ENCODE measurements around the gene SOWAHA.
"Not testable (repeated sequence)": the region's sequence is repeated elsewhere in the genome, so short reads cannot be mapped to it uniquely, and the experiment has no call there.

Gene SOWAHA

DNA sequence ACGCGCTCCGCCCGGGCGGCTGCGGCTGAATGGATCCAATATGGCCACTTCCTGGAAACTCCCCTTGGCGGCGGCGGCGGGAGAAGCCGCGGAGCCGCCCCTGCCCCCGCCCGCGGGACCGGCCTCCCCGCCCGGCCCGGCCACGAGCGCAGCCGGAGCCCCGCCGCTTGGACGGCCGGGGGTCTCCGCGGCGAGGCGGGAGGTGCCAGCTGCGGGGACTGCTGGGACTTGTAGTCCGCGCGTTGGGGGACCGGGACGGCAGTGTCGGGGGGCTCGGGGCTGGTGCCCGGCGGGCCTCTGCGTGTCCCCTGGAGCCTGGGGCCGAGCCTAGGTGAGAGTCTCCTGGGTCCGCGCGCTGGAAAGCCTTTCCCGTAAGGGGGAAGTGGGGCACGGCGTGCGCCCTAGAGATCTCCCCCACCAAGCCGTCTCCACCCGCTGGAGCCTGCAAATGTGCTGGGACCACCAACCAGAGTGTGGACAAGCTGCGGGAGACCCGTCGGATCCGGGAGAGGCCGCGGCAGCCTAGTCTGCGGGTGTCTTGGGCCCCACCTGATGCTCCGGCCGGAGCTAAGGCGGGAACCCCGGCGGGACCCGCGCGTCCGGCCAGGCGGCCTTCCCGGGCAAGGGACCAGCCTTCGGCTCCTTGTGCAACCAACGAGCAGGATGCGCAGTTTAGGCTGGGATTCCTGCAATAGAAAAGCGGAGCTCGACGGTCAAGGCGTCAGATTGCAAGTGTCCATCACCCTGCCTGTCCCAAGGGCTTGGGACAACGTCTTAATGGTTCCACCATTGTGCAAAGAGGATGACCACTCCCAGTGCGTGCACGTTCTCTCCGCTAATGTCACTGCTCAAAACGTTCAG lies 35.7 kb upstream of the SOWAHA start, which contains the start of gene SEPTIN8:
Gene SEPTIN8 (minus strand): TSS at position 31 of the 861 bp plus-strand sequence. CDS start 102 bp downstream, outside the sequence.
- no peak for DNase-seq (ENCODE audit: low read depth in 2 of 2)

DNA sequence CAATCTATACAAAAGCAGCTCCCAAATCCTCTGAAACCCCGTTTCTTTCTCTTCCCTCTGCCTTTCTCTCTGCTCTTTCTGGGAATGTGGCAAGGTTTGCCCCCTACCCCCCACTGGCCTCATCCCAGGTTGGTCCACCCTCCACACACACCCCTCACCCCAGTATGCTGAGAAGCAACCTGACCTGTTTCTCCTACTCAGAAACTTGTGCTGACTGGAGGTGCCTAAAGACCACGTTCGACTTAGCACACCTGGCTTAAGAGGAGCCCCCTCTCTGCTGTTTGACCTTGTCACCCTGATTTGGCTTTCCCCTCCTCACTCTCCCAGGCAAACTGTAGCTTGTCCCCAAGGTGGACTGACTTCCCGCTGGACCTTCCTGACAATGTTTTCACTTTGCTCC lies 35.0 kb upstream of the SOWAHA start:
- no peak for DNase-seq (ENCODE audit: low read depth in 2 of 2)

DNA sequence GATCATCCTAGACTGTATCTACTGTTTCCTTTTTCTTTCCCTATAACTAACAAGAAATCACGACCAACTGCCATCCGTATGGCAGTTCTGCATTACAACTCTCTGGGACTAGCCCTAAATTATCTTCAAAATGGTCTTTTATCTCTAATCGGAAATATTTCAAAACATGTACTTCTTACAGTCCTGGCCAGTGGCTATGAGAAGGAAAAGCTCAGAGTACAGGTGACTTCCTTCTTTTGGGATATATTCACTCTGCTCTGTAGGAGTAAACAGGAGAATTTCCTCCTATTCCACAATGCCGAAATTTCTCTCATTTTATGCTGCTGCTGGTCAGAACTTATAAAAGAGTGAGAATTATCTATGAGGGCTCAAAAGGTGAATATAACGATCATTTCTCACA lies 34.2 kb upstream of the SOWAHA start:
- DNase-seq (ENCODE audit: low read depth in 2 of 2), result no peak

DNA sequence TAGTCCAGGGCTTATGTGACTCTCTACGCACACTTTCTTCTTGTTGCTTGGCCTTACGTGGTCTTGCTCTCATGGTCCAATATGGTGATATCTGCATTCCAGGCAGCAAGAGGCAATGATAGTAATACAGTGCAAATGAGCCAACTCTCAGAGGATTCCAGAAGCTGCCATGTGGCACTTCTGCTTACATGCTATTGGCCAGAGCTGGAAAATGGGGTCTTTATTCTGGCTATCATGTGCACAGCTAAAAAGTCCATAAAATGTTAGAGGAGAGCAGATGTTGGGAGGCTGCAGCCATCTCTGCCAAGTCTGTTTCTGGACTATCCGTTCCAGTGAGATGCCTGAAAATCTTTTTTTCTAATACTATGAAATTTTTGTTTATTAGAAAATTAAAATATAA lies 33.1 kb upstream of the SOWAHA start:
- no peak for DNase-seq (ENCODE audit: low read depth in 2 of 2)

DNA sequence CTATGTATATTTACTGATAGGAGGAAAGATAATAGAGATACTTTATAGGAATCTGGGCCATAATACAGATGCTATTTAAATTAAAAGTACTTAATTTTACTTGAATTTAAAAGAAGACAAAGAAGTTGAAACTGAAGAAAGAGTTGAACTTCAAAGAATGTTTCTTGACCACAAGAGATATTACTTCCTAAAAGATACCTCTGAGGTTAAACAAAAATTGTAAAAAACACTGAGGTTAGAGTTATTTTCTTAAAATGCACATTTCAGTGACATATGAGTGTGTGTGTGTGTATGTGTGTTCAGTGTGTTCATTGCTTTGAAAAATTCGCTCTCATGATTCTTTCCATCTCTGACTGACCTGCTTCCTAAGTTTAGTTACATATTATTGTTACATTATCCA lies 32.5 kb upstream of the SOWAHA start:
- no peak for DNase-seq (ENCODE audit: low read depth in 2 of 2)

DNA sequence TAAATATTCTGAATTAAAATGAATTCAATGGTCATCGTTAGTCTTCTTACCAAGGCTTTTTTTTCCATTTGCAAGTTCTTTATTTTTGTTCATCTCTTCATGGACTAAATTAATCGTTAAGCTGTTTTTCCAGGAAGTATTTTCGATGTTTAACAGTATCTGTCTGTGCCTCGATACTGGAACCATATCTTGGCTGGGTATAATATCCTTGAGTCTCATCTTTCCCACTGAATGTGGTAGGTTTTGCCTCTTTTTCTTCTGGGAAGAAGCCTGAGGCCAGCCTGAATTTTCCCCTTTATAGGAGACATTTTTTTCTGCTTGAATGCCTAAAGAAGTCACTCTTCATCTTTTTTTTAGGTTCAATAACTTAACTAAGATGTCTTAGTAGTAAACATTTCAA lies 32.1 kb upstream of the SOWAHA start:
- DNase-seq (ENCODE audit: low read depth in 2 of 2), result no peak

DNA sequence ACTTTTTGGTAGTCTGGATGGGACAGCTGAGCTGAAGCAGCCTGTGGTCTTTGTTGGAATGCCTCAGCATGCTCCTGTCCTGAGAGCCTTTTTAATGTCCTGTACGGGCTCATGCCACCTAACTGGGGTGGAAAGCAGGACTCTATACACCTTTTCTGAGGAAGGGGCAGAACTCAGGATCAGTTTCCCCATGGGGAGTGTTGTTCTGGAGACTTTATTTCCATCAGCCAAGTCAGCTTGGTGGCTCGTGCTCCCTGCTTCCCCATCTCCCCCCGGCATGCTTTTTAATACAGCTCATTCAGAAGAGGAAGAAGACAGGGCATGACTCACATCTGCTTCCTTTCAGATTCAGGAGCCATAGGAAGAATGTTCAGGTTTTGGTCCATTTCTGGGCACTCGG lies 31.0 kb upstream of the SOWAHA start:
- no peak for DNase-seq (ENCODE audit: low read depth in 2 of 2)

DNA sequence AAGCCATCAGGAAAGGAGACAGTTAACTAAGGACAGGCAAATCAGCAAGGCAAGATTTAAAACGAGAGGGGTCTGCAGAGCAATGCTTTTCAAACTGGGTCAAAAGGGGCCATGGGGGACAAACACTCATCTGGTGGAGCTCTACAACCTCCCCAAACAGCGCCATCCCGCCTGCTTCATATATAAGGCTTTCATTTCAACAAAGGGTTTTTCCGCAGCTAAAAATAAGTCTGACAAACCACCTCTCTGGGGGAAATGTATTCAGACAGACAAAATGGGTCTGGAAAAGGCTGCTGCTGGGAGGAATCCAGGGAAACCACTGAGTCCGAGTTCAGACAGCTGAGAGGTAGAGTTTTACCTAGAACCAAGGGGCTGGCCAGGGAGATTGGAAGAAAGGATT lies 27.7 kb upstream of the SOWAHA start:
- DNase-seq (ENCODE audit: low read depth in 2 of 2), result no peak

DNA sequence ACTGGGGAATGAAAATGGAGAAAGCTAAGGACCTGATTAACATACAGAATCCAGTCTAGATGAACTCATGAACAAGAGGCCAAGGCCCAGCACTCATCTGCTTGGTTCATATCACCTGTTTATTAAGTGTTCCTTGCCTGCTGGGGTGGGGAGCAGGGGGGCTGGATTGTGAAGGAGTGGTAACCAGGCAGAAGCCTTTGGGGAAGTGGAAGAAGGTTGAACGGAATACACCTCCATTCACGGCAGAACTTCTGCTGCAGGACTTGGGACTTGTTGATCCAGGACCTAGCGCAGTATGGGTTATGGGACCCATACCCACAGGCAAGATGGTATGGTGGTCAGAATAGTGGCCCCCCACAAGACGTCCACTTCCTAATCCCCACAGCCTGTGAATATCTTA lies 27.2 kb upstream of the SOWAHA start:
- no peak for DNase-seq (ENCODE audit: low read depth in 2 of 2)

DNA sequence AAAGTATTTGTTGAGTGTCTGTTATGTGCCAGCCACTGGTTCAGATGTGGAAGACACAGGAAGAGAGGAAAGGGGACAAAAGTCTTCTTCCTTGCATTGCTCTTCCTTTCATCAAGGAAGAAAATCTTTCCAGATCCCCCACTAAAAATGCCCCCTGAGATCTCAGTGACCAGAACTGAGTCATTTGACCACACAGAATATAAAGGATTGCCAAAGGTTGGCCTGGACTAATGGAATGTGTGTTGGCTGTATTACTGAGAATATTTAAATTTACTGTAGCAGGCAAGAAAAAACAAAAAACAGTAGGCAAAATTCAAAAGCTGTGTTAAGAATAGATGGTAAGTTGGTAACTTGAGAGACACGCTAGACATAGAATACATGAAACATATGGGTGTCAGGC lies 26.0 kb upstream of the SOWAHA start:
- DNase-seq (ENCODE audit: low read depth in 2 of 2), result no peak

DNA sequence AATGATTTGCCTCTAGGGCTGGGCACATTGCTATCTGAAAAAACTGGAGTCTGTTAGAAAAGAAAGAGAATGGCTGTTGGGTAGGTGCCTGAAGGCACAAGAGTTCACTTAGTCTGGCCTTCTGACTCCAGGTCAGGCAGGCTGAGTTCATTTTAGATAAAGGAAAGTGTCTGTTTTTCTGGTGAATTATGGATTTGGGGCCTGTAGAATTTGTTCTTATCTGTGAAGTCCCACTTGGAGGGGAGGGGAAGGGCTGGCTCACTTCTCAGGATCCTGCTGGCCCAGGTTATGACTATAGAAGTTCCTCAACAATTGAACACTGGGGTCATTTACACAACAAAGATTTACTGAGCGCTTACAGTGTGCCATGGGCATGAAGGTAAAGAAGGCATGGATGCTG lies 24.6 kb upstream of the SOWAHA start:
- DNase-seq (ENCODE audit: low read depth in 2 of 2), result no peak

DNA sequence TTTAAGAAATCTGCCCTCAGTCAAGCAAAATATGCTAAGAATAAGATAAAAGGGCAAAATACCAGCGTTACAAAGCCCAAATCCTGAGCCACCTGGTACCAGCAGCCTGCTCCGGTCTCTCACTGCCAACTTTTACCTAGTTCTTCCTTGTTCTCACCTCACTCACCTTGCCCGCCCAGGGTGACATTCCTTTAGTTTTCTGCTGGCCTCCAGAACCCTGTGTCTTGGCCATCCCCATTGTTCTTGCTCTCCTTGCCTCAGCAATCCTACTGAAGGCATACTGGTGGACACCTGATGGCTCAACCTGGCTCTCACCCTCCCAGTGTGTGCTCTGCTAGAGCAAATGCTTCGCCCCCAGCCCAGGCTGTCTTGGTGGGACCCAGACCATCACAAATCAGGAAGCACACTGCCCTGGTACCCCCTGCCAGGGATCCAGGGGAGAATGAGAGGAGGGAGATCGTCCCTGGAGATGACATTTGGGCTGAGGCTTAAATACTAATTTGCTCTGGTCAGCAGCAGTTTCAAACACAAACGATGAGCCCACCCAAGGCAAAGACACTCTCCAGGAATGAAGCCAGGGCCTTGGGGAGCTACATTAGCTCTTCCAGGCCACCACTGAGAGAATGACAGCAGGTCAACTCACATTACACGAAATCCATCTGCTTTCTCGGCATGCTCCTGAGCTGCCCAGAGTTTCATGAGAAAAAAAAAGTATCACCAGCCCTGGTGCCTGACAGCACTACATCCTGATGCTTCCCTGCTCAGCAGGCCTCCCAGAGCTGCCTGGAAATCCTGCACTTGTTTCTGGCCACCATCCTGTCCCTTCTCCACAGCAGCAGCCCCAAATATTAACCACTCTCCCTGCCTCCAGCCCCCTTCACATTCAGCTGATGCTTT lies 23.9 kb upstream of the SOWAHA start:
- no peak for DNase-seq (ENCODE audit: low read depth in 2 of 2)

DNA sequence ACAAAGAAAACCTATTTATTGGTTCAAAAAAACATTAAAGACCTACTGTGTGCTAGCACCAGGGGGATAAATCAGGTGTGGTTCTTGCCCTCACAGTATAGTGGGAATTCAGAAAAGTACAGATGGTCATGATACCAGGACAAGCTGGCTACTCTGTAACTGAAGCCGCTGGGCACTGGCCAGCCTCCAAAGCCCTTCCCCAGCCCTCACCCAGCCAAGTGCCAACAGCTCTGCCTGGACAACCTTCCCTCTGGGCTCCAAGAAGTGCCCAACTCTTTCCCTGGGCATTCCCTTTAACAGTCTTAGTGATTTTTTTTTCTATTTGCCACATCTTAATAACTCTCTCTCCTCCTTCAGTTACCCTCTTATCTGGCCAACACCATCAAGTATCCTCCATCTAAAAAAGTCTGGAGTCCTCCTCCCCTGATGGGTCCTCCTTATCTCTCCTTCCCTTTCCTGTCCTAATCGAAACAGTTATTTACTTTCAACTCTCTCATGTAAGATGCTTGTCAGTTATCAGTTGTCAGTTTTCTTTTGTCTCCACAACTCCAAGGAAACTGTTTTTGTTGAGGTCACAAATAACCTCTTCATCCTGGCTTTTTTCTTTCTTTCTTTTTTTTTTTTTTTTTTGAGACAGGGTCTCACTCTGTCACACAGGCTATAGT lies 22.8 kb upstream of the SOWAHA start:
- no peak for DNase-seq (ENCODE audit: low read depth in 2 of 2)

DNA sequence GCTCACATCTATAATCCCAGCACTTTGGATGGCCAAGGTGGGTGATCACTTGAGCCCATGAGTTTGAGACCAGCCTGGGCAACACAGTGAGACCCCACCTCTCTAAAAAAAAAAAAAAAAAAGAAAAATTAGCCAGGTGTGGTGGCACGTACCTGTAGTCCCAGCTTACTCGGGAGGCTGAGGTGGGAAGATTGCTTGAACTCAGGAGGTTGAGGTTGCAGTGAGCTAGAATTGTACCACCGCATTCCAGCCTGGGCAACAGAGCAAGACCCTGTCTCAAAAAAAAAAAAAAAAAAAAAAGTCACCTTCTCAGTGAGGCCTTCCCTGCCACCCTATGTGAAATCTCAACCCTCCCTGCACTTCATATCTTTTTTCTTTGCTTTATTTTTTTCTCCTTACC lies 22.1 kb upstream of the SOWAHA start:
- DNase-seq (ENCODE audit: low read depth in 2 of 2), result no peak

DNA sequence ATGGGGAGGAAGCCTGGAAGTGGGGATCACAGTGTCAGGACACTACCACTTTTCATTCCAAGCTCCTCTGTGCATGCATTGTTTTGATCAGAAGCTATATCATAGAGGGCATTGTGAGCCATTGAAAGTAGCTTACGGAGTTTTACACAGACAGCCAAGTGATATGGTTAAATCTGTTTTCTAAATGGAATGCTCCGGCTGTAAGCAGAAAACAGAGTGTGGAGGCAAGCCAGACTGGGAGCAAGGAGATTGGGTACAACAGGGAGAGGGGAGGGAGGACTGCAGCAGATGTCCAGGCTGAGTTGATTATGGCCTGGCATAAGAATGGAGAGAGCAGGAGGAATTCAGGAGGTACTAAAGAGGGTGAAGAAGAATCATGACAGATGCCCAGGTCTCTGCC lies 15.5 kb upstream of the SOWAHA start:
- DNase-seq (ENCODE audit: low read depth in 2 of 2), result no peak

DNA sequence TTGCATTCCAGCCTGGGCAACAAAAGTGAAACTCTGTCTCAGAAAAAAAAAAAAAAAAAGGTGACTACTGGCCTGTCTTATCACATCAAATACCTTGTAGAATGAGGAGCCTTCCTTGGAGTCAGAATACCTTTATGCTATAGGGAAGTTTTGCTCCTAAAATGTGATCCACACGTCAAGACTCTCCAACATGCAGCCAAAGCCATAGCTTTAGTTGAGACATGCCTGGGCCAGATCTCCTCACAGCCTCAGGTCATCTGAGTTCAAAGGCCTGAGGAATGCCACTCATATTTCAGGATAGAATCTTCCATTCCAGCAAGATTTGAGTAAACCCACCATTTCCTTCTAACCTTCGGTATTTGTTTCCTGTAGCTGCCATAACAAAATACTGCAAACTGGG lies 13.7 kb upstream of the SOWAHA start:
- DNase-seq (ENCODE audit: low read depth in 2 of 2), result no peak

DNA sequence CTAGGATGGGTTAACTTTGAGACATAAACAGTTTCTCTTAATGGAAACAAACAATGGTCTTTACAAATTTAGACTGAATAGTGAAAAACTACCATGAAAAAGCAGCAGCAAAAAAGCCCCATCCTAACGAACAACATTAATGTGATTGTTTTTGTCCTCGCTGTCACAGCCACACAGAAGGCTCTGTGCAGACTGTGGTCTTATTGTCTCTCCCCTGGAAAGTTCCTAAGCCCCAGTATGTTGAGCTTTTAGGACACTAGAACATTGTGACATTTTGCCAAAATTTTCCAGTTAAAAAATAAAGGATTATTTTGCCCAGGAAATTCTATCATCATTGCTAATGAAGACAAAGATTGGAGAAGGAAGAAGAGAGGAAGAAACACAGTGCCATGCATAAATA lies 12.6 kb upstream of the SOWAHA start:
- DNase-seq (ENCODE audit: low read depth in 2 of 2), result no peak

DNA sequence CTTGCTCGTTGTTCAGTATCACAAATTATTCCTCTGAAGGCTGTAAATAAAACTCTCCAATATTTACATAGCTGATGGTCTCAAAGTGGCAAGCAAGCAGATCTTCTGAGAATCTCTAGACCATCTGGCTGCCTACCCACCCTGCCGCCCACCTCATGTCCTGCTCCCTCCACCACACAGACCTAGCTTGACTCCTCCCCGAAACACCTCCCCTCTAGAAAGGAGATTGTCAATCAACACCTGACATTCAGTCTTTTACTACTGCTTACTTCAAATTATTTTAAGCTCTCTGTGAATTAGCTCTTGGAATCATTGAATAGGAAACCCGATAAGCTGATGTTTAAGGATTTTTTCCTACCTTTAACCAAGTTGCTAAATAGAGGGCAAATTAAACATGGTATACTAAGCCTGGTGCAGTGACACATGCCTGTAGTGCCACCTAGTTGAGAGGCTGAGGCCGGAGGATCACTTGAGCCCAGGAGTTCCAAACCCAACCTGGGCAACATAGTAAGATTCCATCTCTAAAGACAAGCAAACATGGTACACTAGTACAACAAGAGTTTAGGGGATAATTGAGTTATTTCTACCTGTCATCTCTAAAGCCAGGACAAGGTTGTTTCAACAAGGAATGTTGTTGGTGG lies 10.9 kb upstream of the SOWAHA start:
- no peak for DNase-seq (ENCODE audit: low read depth in 2 of 2)

DNA sequence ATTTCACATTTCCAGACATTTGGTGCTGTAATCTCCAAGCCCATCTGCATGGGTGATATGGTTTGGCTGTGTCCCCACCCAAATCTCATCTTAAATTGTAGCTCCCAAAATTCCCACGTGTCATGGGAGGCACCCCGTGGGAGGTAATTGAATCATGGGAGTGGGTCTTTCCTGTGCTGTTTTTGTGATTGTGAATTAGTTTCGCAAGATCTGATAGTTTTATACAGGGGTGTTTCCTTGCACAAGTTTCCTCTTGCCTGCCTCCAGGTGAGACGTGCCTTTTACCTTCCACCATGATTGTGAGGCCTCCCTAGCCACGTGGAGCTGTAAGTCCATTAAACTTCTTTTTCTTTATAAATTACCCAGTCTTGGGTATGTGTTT lies 10.4 kb upstream of the SOWAHA start:
- DNase-seq (ENCODE audit: low read depth in 2 of 2), result not testable (repeated sequence)

DNA sequence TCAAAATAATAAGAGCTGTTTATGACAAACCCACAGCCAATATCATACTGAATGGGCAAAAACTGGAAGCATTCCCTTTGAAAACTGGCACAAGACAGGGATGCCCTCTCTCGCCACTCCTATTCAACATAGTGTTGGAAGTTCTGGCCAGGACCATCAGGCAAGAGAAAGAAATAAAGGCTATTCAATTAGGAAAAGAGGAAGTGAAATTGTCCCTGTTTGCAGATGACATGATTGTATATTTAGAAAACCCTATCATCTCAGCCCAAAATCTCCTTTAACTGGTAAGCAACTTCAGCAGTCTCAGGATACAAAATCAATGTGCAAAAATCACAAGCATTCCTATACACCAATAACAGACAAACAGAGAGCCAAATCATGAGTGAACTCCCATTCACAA lies 8.9 kb upstream of the SOWAHA start:
- not testable (repeated sequence) for DNase-seq (ENCODE audit: low read depth in 2 of 2)

DNA sequence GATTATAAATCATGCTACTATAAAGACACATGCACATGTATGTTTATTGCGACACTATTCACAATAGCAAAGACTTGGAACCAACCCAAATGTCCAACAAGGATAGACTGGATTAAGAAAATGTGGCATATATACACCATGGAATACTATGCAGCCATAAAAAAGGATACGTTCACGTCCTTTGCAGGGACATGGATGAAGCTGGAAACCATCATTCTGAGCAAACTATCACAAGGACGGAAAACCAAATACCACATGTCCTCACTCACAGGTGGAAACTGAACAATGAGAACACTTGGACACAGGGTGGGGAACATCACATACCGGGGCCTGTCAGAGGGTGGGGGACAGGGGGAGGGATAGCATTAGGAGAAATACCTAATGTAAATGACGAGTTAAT lies 7.2 kb upstream of the SOWAHA start:
- DNase-seq (ENCODE audit: low read depth in 2 of 2), result not testable (repeated sequence)

DNA sequence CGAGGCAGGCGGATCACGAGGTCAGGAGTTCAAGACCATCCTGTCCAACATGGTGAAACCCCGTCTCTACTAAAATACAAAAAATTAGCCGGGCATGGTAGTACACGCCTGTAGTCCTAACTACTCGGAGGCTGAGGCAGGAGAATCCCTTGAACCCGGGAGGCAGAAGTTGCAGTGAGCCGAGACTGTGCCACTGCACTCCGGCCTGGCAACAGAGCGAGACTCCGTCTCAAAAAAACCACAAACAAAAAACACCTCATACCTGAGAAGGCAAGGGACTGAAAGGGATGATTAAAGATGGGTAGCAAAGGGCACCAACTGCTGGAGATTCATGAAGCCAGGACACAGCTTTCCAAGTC lies 6.3 kb upstream of the SOWAHA start:
- DNase-seq (ENCODE audit: low read depth in 2 of 2), result not testable (repeated sequence)

Data from fibroblast of skin of left quadriceps (primary cell).